Prostate gland (tissue), 2 donors: ENCODE results near the gene ZFYVE9.

Experiments used
- POLR2A ChIP-seq: fragments of 450-650 bp; IDR thresholded peaks from one replicate; pipeline ENCODE4 v1.6.1; 2016; ENCODE audit warnings: antibody characterized with exemption, mild to moderate bottlenecking
- POLR2AphosphoS5 ChIP-seq: sonication (generic); formaldehyde crosslinking; IDR thresholded peaks from one replicate; pipeline ENCODE4 v1.6.1; 2017; ENCODE audit warnings: antibody characterized with exemption
- TF ChIP-seq, protein P1 (sequence below), 4 experiments: fragments of 200-600 bp in 2 of 4; fragments of 450-650 bp in 2 of 4; sonication (generic) in 2 of 4; IDR thresholded peaks; 1 replicate in 3 of 4; 2 replicates in 1 of 4; pipeline ENCODE4 v1.5.1; 2016 to 2019; ENCODE audit warnings: antibody characterized with exemption in 4 of 4, mild to moderate bottlenecking in 2 of 4, moderate library complexity in 2 of 4

GRCh38 chr1:52294580-52294979 lies 152.7 kb downstream of the ZFYVE9 start:
- TF ChIP-seq, protein P1, sequence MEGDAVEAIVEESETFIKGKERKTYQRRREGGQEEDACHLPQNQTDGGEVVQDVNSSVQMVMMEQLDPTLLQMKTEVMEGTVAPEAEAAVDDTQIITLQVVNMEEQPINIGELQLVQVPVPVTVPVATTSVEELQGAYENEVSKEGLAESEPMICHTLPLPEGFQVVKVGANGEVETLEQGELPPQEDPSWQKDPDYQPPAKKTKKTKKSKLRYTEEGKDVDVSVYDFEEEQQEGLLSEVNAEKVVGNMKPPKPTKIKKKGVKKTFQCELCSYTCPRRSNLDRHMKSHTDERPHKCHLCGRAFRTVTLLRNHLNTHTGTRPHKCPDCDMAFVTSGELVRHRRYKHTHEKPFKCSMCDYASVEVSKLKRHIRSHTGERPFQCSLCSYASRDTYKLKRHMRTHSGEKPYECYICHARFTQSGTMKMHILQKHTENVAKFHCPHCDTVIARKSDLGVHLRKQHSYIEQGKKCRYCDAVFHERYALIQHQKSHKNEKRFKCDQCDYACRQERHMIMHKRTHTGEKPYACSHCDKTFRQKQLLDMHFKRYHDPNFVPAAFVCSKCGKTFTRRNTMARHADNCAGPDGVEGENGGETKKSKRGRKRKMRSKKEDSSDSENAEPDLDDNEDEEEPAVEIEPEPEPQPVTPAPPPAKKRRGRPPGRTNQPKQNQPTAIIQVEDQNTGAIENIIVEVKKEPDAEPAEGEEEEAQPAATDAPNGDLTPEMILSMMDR (IDR thresholded peaks at IDR 0.05), result no peak
- no peak for TF ChIP-seq POLR2AphosphoS5
- TF ChIP-seq POLR2A, result no peak
